Activated CD4-positive, CD25-positive, alpha-beta regulatory T cell treated with anti-CD3 and anti-CD28 coated beads, Interleukin-2, amount 50 U/mL, for 16 hours (primary cell): ENCODE measurements around the gene ZNF678.
"Not testable (repeated sequence)": the region's sequence is repeated elsewhere in the genome, so short reads cannot be mapped to it uniquely, and the experiment has no call there.

Experiments used
- DNase-seq: peaks from one replicate; pipeline ENCODE4 v3.0.0-alpha.2; 2020; ENCODE audit warnings: low read depth, low spot score

ZNF678 gene

GRCh38 chr1:227604446-227604845 is 41.1 kb downstream of the ZNF678 start:
- no peak for DNase-seq

GRCh38 chr1:227606271-227606670 is 42.9 kb downstream of the ZNF678 start:
- DNase-seq: not testable (repeated sequence)

GRCh38 chr1:227607336-227607898 is 44.1 kb downstream of the ZNF678 start:
- no peak for DNase-seq

- DNase-seq: no peak
Measured at GRCh38 chr1:227612658-227613057, 49.3 kb downstream of the ZNF678 start.

- no peak for DNase-seq
Measured at GRCh38 chr1:227613526-227613925, 50.2 kb downstream of the ZNF678 start.

- DNase-seq: no peak
Measured at GRCh38 chr1:227621211-227621610, 57.9 kb downstream of the ZNF678 start.

- no peak for DNase-seq
Measured at GRCh38 chr1:227622739-227623475, 59.6 kb downstream of the ZNF678 start.

GRCh38 chr1:227632325-227632724 is 69.0 kb downstream of the ZNF678 start:
- DNase-seq: no peak

- DNase-seq: no peak
Measured at GRCh38 chr1:227635596-227635995, 72.2 kb downstream of the ZNF678 start.

- DNase-seq: no peak
Measured at GRCh38 chr1:227654431-227654830, 91.1 kb downstream of the ZNF678 start.

GRCh38 chr1:227654858-227655752 is 91.7 kb downstream of the ZNF678 start:
- no peak for DNase-seq

- DNase-seq: no peak
Measured at GRCh38 chr1:227661495-227661894, 98.1 kb downstream of the ZNF678 start.

- no peak for DNase-seq
Measured at GRCh38 chr1:227662933-227663332, 99.6 kb downstream of the ZNF678 start.

GRCh38 chr1:227666286-227666685 is 102.9 kb downstream of the ZNF678 start:
- no peak for DNase-seq

GRCh38 chr1:227673441-227673840 is 110.1 kb downstream of the ZNF678 start:
- DNase-seq: no peak

GRCh38 chr1:227685807-227686206 is 122.5 kb downstream of the ZNF678 start:
- no peak for DNase-seq

GRCh38 chr1:227697321-227697864 is 134.0 kb downstream of the ZNF678 start:
- DNase-seq: no peak

GRCh38 chr1:227701631-227702030 is 138.3 kb downstream of the ZNF678 start:
- not testable (repeated sequence) for DNase-seq

- DNase-seq: no peak
Measured at GRCh38 chr1:227707846-227708245, 144.5 kb downstream of the ZNF678 start.

GRCh38 chr1:227709451-227709850 is 146.1 kb downstream of the ZNF678 start:
- DNase-seq: no peak

- not testable (repeated sequence) for DNase-seq
Measured at GRCh38 chr1:227710474-227710873, 147.1 kb downstream of the ZNF678 start.

- no peak for DNase-seq
Measured at GRCh38 chr1:227712648-227713047, 149.3 kb downstream of the ZNF678 start.
